Naive thymus-derived CD8-positive, alpha-beta T cell (primary cell): Measurements from ENCODE around the gene P4HB. TPM values are rescaled to one million over a fixed set of nuclear protein-coding genes. Genes with fewer than 3 reads are reported as not detected.
"Not testable (repeated sequence)": the region's sequence is repeated elsewhere in the genome, so short reads cannot be mapped to it uniquely, and the experiment has no call there.

Experiments used
- ATAC-seq, 2 donors: fragments of 150-1000 bp; cut with Tn5 transposase in 1 of 2; sonication (Bioruptor Pico), chemical (Tn5 transposase) in 1 of 2; 1 replicate in 1 of 2; 2 replicates in 1 of 2; pipeline ENCODE4 v1.10.0; 2021; ENCODE audit warnings: mild to moderate bottlenecking in 2 of 2, moderate library complexity in 2 of 2
- POLR2A ChIA-PET: fragments of 350-600 bp; sonication (Branson Sonifier 250); formaldehyde crosslinking; loops from one replicate; lab custom pipeline; 2021; ENCODE audit warnings: antibody characterized with exemption; lab: Charles Lee
- DNase-seq, 10 donors: peaks; one replicate each; pipeline versions ENCODE4 v3.0.0 to v3.0.0-alpha.2; 2020 to 2022
- H3K27ac Mint-ChIP-seq, 10 donors: one replicate each; pipeline ENCODE4 v1.8.0; 2020 to 2022; ENCODE audit warnings: mild to moderate bottlenecking in 10 of 10, mixed read lengths in 10 of 10, moderate library complexity in 4 of 10, inconsistent platforms in 1 of 10
- H3K27me3 Mint-ChIP-seq, 5 donors: one replicate each; pipeline ENCODE4 v1.8.0; 2021 to 2022; ENCODE audit warnings: mixed read lengths in 5 of 5
- H3K36me3 Mint-ChIP-seq, 3 donors: one replicate each; pipeline ENCODE4 v1.8.0; 2020 to 2022; ENCODE audit warnings: mixed read lengths in 3 of 3, mild to moderate bottlenecking in 2 of 3, inconsistent platforms in 1 of 3
- H3K4me1 Mint-ChIP-seq, 4 donors: one replicate each; pipeline ENCODE4 v1.8.0; 2021 to 2022; ENCODE audit warnings: mixed read lengths in 4 of 4
- H3K4me3 Mint-ChIP-seq, 10 donors: one replicate each; pipeline ENCODE4 v1.8.0; 2020 to 2022; ENCODE audit warnings: mild to moderate bottlenecking in 10 of 10, mixed read lengths in 10 of 10, moderate library complexity in 6 of 10, inconsistent platforms in 1 of 10
- H3K9me3 Mint-ChIP-seq, 9 donors: one replicate each; pipeline ENCODE4 v1.8.0; 2020 to 2022; ENCODE audit warnings: mixed read lengths in 9 of 9, mild to moderate bottlenecking in 3 of 9, inconsistent platforms in 1 of 9, moderate library complexity in 1 of 9
- polyA plus RNA-seq, 3 donors: library from polyadenylated mRNA; unstranded; fragments of 300-500 nt; fragmentation: Illumina TruSeq; gene quantifications; one replicate each; pipeline ENCODE4 v1.2.3, GENCODE V29; 2021
- total RNA-seq, 8 experiments: library from RNA in 2 of 8; stranded (reverse) in 2 of 8; gene quantifications; one replicate each; pipeline ENCODE4 v1.2.3 and lab custom pipeline; 2021 to 2026

The P4HB gene
- total and polyA plus RNA-seq, 5 experiments from 2014 or later: 166 to 191 (median 190) TPM

DNA sequence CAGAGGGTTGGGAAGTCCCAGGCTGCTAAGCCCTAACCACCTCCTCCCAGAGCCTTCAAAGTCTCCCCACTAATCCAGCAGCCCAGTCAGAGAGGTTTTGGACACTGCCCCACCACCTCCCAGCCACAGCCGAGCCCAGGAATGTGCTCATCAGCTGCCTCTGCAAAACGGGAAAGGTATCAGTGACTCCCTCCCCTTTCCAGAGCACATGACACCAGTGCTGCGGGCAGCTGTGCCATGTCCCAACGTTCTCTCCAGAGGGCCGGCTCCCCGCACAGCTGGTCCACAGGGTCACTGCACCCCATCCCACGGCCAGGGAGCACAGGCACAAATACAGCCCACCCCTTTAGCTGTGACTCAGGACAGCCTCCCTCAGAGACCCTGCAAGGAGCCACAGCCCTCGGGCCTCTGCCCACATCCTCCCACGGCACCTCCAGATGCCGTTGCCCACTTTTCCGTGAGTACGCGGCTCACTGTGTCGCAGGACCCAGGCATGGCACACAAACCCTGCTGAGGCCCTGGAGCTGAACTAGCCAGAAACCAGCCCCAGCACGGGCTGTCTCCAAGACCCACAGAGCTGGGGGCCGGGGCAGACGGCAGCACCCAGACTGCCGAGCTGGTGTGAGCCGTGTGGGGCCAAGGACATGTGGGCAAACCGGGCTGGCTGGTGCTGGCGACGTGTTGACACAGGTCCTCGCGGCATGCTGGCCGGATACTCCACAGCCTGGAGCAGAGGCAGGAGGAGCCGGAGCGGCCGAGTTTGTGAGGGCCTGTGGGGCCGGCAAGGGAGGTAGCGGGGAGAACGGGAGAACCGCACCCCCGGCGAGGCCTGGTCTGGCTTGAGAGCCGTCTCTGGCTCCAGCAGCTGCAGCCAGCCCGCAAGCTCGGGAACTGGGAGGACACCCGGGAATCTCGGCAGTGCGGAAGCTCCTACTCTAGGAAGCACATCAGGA lies 19.2 kb downstream of the P4HB start:
- no peak overlapping the region for H3K4me3 Mint-ChIP-seq
- no peak overlapping the region for H3K27ac Mint-ChIP-seq
- H3K36me3 Mint-ChIP-seq: peaks cover 0 to 26% (median 7%) of the 10 kb centered on the region in 3 donors
- DNase-seq (no peak), ATAC-seq (no peak)
- POLR2A ChIA-PET: interaction anchor here (0.9 kb wide), 1 partner anchor 8 kb away, joined by 5 read pairs; the partner anchor contains the start of gene MCRIP1
- H3K9me3 Mint-ChIP-seq: no peaks in the 10 kb centered on the region
- H3K27me3 Mint-ChIP-seq: peaks cover 0 to 2% (median 0%) of the 10 kb centered on the region in 5 donors
- peaks cover 0 to 3% (median 0%) of the 10 kb centered on the region in 4 donors for H3K4me1 Mint-ChIP-seq

- POLR2A ChIA-PET, DNase-seq, H3K9me3 Mint-ChIP-seq, ATAC-seq, H3K4me1 Mint-ChIP-seq, H3K4me3 Mint-ChIP-seq, H3K27ac Mint-ChIP-seq, H3K27me3 Mint-ChIP-seq: not testable (repeated sequence)
- peaks cover 0 to 18% (median 6%) of the 10 kb centered on the region in 3 donors for H3K36me3 Mint-ChIP-seq
Measured at GRCh38 chr17:81840059-81840458, 20.3 kb downstream of the P4HB start.

DNA sequence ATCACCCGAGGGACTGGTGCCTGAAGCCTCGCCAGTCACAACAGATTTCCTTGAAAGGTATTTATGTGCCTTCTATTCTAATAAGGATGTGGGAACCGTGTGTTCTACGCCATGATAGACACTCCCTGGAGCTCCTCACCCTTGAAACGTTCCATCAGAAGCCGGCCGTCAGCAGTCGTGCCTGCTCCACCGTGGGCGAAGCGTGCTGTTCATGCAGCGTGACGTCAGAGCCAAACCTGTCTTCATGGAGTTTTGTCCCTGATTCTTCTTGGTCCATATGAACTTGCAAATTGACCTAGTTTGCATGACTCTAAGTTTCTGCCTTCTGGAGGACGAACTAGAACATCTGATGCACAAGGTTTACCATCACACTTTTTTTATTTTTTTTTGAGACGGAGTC lies 21.0 kb downstream of the P4HB start:
- no peak for ATAC-seq
- DNase-seq: no peak
- POLR2A ChIA-PET: no interaction called here
- H3K4me3 Mint-ChIP-seq: no peak overlapping the region
- no peak overlapping the region for H3K27ac Mint-ChIP-seq
- peaks cover 0 to 2% (median 0%) of the 10 kb centered on the region in 5 donors for H3K27me3 Mint-ChIP-seq
- H3K4me1 Mint-ChIP-seq: peaks cover 0 to 4% (median 0%) of the 10 kb centered on the region in 4 donors
- H3K36me3 Mint-ChIP-seq: peaks cover 0 to 12% (median 0%) of the 10 kb centered on the region in 3 donors
- H3K9me3 Mint-ChIP-seq: no peaks in the 10 kb centered on the region

DNA sequence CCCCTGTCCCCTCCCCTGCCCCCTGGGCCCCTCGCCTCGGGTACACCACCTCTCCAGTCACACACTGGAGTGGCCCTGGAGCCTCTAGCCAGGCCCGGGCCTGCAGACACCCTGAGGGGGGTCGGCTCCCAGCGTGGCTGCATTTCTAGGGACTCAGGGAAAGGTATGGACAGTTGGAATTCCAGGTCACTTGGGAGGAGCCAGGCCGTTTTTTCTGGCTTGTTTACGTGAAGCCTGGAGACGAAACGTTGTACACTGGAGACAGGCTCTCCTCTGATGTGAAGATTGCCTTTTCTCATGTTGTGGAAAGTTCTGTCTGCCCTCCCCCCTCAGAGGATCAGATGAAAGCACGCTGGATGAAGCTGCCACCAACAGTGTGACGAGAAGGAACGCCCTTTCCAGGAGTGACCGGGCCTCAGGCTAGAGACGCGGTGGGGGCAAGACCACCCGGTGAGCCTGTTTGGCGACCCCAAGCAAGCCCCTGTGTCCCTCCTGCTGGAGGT lies 21.5 kb downstream of the P4HB start:
- peaks cover 0 to 10% (median 0%) of the 10 kb centered on the region in 3 donors for H3K36me3 Mint-ChIP-seq
- H3K27me3 Mint-ChIP-seq: peaks cover 0 to 2% (median 0%) of the 10 kb centered on the region in 5 donors
- no peak for ATAC-seq
- no peaks in the 10 kb centered on the region for H3K9me3 Mint-ChIP-seq
- peaks cover 0 to 7% (median under 1%) of the 10 kb centered on the region in 4 donors for H3K4me1 Mint-ChIP-seq
- POLR2A ChIA-PET: no interaction called here
- DNase-seq: no peak
- H3K4me3 Mint-ChIP-seq: no peak overlapping the region
- no peak overlapping the region for H3K27ac Mint-ChIP-seq

DNA sequence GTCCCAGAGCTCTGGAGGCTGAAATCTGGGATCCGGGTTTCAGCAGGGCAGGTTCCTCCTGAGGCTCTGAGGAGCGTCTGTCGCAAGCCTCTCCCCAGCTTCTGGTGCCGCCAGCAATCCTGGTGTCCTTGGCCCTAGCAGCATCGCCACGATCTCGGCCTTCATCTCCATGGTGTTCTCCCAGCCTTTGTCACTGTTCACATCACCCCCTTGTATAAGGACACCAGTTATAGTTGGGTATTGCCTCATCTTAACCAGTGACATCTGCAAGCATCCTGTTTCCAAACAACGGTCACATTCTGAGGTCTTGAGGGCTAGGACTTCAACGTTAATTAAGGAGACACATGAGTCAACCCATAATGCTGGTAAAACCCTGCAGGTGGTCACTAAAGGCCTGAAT lies 22.7 kb downstream of the P4HB start:
- DNase-seq (no peak), ATAC-seq (no peak)
- no peaks in the 10 kb centered on the region for H3K9me3 Mint-ChIP-seq
- peak overlapping the region in 1 of 10 donors; percentile 11 for H3K4me3 Mint-ChIP-seq
- H3K27ac Mint-ChIP-seq: peak overlapping the region in 1 of 10 donors; percentile 40
- H3K27me3 Mint-ChIP-seq: peaks cover 0 to 2% (median 0%) of the 10 kb centered on the region in 5 donors
- peaks cover 0 to 9% (median 2%) of the 10 kb centered on the region in 4 donors for H3K4me1 Mint-ChIP-seq
- no peaks in the 10 kb centered on the region for H3K36me3 Mint-ChIP-seq
- POLR2A ChIA-PET: no interaction called here

DNA sequence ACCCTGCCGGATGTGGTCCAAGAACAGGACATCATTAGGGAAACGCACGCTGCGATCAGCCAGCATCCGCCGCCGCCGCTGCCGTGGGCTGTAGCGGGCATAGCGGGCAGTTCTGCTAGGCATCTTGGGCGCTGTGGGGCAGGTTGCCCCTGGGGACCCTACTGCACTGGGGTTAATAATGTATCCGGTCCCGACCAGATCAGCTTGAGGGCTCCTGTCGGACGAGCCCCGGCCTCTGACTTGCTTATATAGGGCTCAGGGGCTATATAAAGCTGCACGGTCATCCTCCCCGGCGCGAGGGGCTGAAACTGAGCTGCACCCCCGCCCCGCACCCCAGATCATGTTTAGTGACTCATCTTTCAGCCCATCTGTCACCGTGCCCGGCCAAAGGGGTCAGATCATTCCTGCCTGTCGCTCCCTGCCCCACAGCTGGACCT lies 25.5 kb downstream of the P4HB start, which contains the start of gene PPP1R27:
Gene PPP1R27, minus strand, starts transcription at position 220 of the 437 bp plus-strand sequence. Its CDS starts 97 bp downstream, at position 123.
- peaks cover 0 to 2% (median 0%) of the 10 kb centered on the region in 5 donors for H3K27me3 Mint-ChIP-seq
- ATAC-seq (no peak), DNase-seq (no peak)
- H3K9me3 Mint-ChIP-seq: no peaks in the 10 kb centered on the region
- H3K27ac Mint-ChIP-seq: peak within 1 kb of the TSS; percentile 68 to 94 (median 90)
- H3K36me3 Mint-ChIP-seq: no peaks in the 10 kb centered on the region
- peaks cover 10 to 26% (median 20%) of the 10 kb centered on the region in 4 donors for H3K4me1 Mint-ChIP-seq
- POLR2A ChIA-PET: interaction anchor here (0.9 to 1.6 kb wide), 2 partner anchors 25 to 230 kb away, joined by 3 to 4 read pairs; partner anchors contain the start of genes DUS1L and P4HB
- peak within 1 kb of the TSS; percentile 67 to 90 (median 81) for H3K4me3 Mint-ChIP-seq

DNA sequence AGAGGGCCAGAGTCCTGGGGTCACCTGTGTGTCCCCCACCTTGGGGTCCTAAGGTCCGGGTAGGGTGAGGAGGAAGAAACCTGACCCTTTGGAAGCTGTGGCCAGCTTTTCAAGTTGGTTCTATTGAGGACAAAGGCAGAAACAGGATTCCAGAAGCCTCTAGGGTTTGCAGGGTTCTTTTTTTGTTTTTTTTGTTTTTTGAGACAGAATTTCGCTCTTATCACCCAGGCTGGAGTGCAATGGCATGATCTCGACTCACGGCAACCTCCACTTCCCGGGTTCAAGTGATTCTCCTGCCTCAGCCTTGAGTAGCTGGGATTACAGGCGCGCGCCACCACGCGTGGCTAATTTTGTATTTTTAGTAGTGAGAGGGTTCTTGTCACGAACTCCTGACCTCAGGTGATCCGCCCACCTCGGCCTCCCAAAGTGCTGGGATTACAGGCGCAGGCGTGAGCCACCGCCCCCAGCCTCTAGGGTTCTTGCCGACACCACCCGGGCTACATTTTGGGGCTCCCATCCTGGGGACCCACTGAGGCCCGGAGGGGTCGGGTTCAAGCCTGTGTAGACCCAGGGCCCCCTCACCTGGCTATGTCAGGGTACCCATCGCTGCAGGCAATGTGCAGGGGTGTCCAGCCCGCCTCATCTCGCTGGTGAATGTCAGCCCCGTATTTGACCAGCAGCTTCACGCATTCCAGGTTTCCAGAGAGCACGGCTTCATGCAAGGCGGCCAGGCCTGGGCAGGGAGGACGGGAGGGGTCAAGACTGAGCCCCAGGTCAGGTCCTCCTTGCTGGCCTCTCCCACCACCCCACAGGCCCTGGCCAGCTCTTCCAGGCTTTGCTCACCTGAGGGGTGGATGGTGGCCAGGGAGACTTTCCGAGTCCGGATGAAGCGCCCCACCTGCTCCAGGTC lies 26.2 kb downstream of the P4HB start:
- no peaks in the 10 kb centered on the region for H3K36me3 Mint-ChIP-seq
- peak overlapping the region; percentile 67 to 90 (median 81) for H3K4me3 Mint-ChIP-seq
- no peaks in the 10 kb centered on the region for H3K9me3 Mint-ChIP-seq
- DNase-seq: peak in 1 of 10 donors; percentile 8
- POLR2A ChIA-PET: interaction anchor here (1.5 to 2.7 kb wide), 6 partner anchors 9 to 231 kb away, joined by 4 to 10 read pairs (median 8); partner anchors contain the start of genes ARHGDIA, ARL16, DUS1L and HGS
- ATAC-seq: no peak
- peaks cover 10 to 31% (median 25%) of the 10 kb centered on the region in 4 donors for H3K4me1 Mint-ChIP-seq
- H3K27ac Mint-ChIP-seq: peak overlapping the region; percentile 68 to 94 (median 90)
- peaks cover 0 to 2% (median 0%) of the 10 kb centered on the region in 5 donors for H3K27me3 Mint-ChIP-seq

DNA sequence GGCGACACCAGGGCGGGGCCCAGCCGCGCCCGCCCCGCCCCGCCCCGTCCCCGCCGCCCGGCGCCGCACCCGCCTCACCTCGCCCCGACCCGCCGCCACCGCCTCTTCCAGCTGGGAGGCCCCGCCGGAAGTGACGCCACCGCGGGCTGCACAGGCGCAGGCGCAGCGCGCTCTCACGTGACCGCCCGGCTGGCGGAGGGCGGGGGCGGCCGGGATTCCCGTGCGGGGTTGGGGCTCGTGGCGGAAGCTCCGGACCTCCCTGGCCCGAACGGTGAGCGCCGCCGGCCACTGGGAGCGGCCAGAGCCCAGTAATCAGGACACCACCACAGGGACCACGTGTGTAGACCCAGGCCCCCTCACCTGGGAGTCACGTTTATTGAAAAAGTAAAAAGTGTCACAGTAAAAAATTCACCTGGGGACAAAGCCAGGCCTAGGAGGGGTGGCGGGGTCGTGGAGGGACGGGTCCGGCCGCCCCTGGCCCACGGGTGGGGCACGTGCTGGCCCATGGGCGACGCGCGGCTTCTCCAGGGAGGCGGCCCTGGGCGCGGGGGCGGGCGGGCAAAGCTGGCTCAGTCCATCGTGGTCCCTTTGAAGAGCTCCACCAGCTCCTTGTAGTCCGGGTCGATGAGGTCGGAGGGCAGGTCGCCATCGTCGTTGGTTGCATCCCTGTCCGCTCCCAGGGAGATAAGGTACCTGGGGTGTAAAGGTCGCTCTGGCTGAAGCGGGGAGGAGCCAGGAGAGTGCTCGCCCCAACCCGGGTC lies 27.0 kb downstream of the P4HB start, which contains the start of gene MCRIP1:
Gene MCRIP1, minus strand, starts transcription at position 132 of the 761 bp plus-strand sequence. CDS start 8,785 bp downstream, outside the sequence.
- no peaks in the 10 kb centered on the region for H3K36me3 Mint-ChIP-seq
- peak within 1 kb of the TSS; percentile 81 to 96 (median 91) for H3K4me3 Mint-ChIP-seq
- peaks cover 12 to 31% (median 30%) of the 10 kb centered on the region in 4 donors for H3K4me1 Mint-ChIP-seq

DNA sequence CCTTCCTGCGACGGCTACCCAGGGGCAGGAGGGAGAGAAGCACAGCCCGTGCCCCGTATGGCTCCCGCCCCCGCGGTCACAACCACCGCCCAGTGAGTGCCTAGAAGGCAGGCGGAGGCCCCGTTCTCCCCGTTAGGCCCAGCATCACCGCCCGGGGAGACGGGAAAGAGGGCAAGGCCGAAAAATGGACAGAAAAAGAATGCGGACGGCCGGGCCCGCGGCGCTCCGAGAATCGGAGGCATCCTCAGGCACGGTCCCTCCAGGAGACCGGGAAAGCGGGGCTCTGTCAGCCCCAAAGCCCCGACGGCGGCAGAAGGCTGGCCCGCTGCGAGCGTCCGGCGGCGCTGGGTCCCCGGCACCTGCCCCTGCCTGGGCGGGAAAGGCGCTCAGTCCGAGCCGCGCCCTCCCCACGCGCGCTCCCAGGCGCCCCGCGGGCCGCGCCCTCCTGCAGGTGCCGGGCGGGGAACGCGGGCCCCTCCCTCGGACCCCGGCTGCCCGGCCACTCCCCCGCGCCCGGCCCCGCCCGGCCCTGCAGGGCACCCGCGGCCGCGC lies 27.7 kb downstream of the P4HB start:
- H3K27me3 Mint-ChIP-seq: peaks cover 0 to 2% (median 0%) of the 10 kb centered on the region in 5 donors
- H3K27ac Mint-ChIP-seq: peak overlapping the region; percentile 76 to 99 (median 95)
- H3K4me3 Mint-ChIP-seq: peak overlapping the region; percentile 81 to 96 (median 91)
- POLR2A ChIA-PET: interaction anchor here (0.6 to 2.7 kb wide), 9 partner anchors 8 to 149 kb away, joined by 3 to 10 read pairs (median 5); partner anchors contain the start of genes ARHGDIA, ARL16, HGS and P4HB
- peak; percentile 49 to 68 for ATAC-seq
- peak in 6 of 10 donors; percentile 15 to 43 (median 35) for DNase-seq
- H3K9me3 Mint-ChIP-seq: no peaks in the 10 kb centered on the region
- H3K36me3 Mint-ChIP-seq: no peaks in the 10 kb centered on the region
- H3K4me1 Mint-ChIP-seq: peaks cover 12 to 33% (median 30%) of the 10 kb centered on the region in 4 donors

More for the DNA sequence above, 27.0 kb downstream of the P4HB start, which contains the start of gene MCRIP1:
- POLR2A ChIA-PET: interaction anchor here (0.6 to 2.7 kb wide), 11 partner anchors 8 to 232 kb away, joined by 3 to 10 read pairs (median 5); partner anchors contain the start of genes ARHGDIA, ARL16, DUS1L and HGS
- peak; percentile 86 to 95 (median 92) for DNase-seq
- Mint-ChIP-seq H3K9me3 (no peaks in the 10 kb centered on the region), H3K27me3 (peaks cover 0 to 2% (median 0%) of the 10 kb centered on the region in 5 donors), H3K27ac (peak within 1 kb of the TSS; percentile 86 to 99 (median 95))
- ATAC-seq: peak; percentile 83 to 84

DNA sequence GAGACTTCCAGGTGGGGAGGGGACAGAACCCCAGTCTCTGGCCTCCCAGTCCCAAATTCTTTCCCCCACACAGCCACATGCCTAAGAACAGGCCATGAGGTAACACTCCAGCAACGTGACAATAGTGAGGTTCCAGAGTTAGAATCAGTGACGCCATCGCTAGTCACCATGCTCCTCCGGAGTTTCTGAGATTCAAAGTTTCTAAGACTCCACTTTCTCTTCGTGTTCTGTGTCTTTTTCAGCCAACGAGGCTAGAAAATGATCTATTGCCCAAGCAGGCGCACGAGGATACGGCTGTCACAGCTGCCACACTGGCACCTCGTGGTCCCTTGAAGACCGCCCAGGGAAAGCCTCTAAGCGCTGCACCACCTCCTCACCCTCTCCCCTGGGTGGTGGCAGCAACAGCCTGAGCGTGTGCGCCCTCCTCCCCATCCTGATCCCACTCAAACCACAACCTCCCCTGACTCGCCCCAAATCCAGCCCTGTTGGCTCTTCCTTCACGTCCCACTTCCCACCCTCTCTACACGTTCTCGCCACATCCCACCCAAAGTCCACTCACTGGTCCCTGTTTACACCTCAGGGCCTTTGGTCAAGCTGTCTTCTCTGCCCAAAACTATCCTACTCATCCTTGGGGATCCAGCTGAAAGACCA lies 28.3 kb downstream of the P4HB start:
- POLR2A ChIA-PET: interaction anchor here (2.7 kb wide), 1 partner anchor 39 kb away, joined by 10 read pairs; the partner anchor contains the start of gene ARHGDIA
- Mint-ChIP-seq H3K4me3 (peak overlapping the region; percentile 81 to 96 (median 91)), H3K27me3 (no peaks in the 10 kb centered on the region), H3K36me3 (no peaks in the 10 kb centered on the region), H3K27ac (peak overlapping the region; percentile 76 to 99 (median 94)), H3K9me3 (no peaks in the 10 kb centered on the region), H3K4me1 (peaks cover 12 to 33% (median 31%) of the 10 kb centered on the region in 4 donors)
- ATAC-seq: peak; percentile 43 to 74
- DNase-seq: peak in 8 of 10 donors; percentile 25 to 63 (median 40)
